Activated T-helper 2 cell treated with anti-CD3 and anti-CD28 coated beads, Interferon-gamma antibody, Interleukin-2, Interleukin-4, amounts not matched to agents 10 μg/mL and 5 μg/mL and 100 μg/mL, durations not matched to agents 14 hours and 24 hours and 36 hours (primary cell): ENCODE results near the gene PMM2. TPM values are rescaled to one million over a fixed set of nuclear protein-coding genes. Genes with fewer than 3 reads are reported as not detected.
"Not testable (repeated sequence)": the region's sequence is repeated elsewhere in the genome, so short reads cannot be mapped to it uniquely, and the experiment has no call there.

Source experiments
- DNase-seq: peaks from one replicate; pipeline ENCODE4 v3.0.0; 2021; ENCODE audit warnings: low spot score
- H3K27ac Mint-ChIP-seq: one replicate; pipeline ENCODE4 v1.8.0; 2021; ENCODE audit warnings: mixed read lengths
- H3K27me3 Mint-ChIP-seq: one replicate; pipeline ENCODE4 v1.8.0; 2021; ENCODE audit warnings: low read depth, mixed read lengths
- H3K36me3 Mint-ChIP-seq: one replicate; pipeline ENCODE4 v1.8.0; 2021; ENCODE audit warnings: low read depth, mixed read lengths
- H3K4me1 Mint-ChIP-seq: one replicate; pipeline ENCODE4 v1.8.0; 2021; ENCODE audit warnings: low read depth, mixed read lengths
- H3K4me3 Mint-ChIP-seq: one replicate; pipeline ENCODE4 v1.8.0; 2021; ENCODE audit warnings: low read depth, mild to moderate bottlenecking, moderate library complexity, mixed read lengths
- H3K9me3 Mint-ChIP-seq: one replicate; pipeline ENCODE4 v1.8.0; 2021; ENCODE audit warnings: mixed read lengths
- intact Hi-C: fragments of 100-400 bp; cut with micrococcal nuclease; formaldehyde crosslinking; loops from one replicate; pipeline ENCODE4 v1.15.1; 2023
- total RNA-seq: library from RNA; stranded (reverse); gene quantifications from 2 replicates; pipeline ENCODE4 v1.2.3, GENCODE V29; 2022

The PMM2 gene
- total RNA-seq, 1 donor from 2014 or later = 67.6 TPM

DNA sequence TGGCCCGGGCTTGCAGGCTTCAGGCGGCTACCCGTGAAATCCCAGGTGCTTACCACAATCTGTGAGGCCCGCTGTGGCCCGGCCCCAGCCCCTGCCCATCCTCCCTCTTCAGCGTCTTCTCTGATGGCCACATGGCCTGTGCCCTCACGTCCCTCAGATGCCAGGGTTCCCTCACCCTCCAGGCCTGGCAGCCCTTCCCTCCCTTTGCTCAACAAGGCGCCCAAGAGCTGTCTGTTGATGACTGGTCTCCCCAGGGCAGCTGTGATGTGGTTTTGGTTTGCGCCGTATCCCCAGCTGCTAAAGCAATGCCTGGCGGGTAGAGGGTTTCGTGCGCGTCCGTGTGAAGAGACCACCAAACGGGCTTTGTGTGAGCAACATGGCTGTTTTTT is 35.1 kb downstream of the PMM2 start:
- Mint-ChIP-seq H3K9me3 (no peaks in the 10 kb centered on the region), H3K36me3 (peaks cover 49% of the 10 kb centered on the region), H3K27ac (peak overlapping the region; percentile 20), H3K4me1 (peaks cover 5% of the 10 kb centered on the region), H3K27me3 (no peaks in the 10 kb centered on the region), H3K4me3 (no peak overlapping the region)
- DNase-seq = no peak
- intact Hi-C loops = no loop called here

DNA sequence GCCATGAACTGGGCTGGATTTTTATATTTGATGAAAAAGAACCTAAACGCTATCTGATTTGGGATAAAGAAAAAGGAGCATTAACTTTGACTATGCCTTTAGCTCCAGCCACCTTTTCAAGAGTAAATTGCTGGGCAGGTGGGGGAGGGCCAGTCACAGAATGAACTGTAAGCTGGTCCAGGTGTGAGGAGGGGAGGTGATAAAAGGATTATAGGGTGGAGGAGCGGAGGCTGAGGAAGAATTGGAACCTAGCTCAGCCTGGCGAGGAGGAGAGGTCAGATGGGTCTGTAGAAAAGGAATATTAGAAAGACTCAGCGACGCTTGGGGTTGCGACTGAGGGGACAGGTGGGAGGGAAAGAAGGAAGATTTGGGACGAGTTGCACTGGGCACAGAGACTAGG is 39.2 kb downstream of the PMM2 start:
- H3K4me1 Mint-ChIP-seq, H3K27me3 Mint-ChIP-seq, H3K4me3 Mint-ChIP-seq, H3K27ac Mint-ChIP-seq, DNase-seq, H3K9me3 Mint-ChIP-seq, intact Hi-C loops: not testable (repeated sequence)
- peaks cover 12% of the 10 kb centered on the region for H3K36me3 Mint-ChIP-seq

DNA sequence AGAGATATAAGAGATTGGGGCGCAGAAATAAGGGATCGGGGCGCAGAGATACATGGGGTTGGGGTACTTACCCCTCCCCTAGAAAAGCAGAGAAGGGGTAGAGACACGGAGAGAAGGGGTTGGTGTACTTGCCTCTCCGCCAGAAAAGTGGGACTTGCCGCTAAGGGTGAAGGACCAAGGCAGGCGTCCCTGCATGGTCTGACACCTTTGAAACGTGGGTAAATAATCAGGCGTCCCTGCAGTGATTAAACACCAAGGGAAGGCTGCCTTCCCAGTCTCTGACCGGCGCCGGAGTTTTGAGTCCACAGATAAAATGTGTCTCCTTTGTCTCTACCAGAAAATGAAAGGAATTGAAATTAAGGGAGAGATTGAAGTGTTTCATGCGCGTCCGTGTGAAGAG is 40.0 kb downstream of the PMM2 start:
- H3K4me1 Mint-ChIP-seq, DNase-seq, H3K27ac Mint-ChIP-seq, H3K36me3 Mint-ChIP-seq, intact Hi-C loops, H3K27me3 Mint-ChIP-seq, H3K9me3 Mint-ChIP-seq, H3K4me3 Mint-ChIP-seq: not testable (repeated sequence)

DNA sequence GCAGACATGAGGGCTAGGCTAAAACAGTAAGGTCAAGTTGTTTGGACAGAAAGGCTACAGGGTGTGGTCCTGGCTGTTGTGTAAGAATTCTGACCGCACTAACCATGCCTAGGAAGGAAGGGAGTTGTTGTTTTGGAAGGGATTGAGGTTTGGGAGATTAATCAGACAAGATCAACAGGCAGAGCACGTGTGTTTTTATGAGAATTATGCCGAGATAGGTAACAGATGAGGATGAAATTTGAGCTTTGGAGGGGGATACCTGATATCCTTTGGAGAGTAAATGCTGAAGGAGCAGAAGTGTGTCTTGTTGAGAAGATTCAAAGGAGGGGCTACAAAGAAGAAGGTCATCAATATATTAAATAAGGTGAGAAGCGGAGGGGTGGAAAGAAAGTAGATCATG is 44.4 kb downstream of the PMM2 start:
- DNase-seq, H3K4me3 Mint-ChIP-seq, H3K4me1 Mint-ChIP-seq, intact Hi-C loops, H3K27me3 Mint-ChIP-seq, H3K9me3 Mint-ChIP-seq, H3K27ac Mint-ChIP-seq: not testable (repeated sequence)
- H3K36me3 Mint-ChIP-seq = peaks cover 13% of the 10 kb centered on the region

DNA sequence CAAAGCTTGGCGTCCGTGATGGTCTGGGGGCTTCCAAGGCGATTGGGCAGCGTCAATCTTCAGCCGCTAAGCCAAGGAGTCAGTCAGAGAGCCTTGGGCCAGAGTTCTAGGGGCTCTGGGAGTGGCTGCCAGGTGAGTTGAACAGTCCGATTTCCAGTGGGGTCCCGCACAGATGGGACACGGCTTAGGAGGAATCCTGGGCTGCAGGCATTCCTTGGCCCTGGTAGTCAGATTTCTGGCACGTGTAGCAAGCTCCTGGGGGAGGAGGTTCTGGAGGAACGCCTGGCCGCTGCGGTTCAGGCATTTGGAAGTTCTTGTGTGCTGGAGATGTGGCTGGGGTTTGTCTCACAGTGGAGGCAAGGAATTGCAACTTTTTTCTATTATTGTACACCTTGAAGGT is 45.7 kb downstream of the PMM2 start:
- H3K27ac Mint-ChIP-seq, DNase-seq, H3K9me3 Mint-ChIP-seq, intact Hi-C loops, H3K4me1 Mint-ChIP-seq, H3K27me3 Mint-ChIP-seq, H3K4me3 Mint-ChIP-seq: not testable (repeated sequence)
- H3K36me3 Mint-ChIP-seq = peaks cover 21% of the 10 kb centered on the region

DNA sequence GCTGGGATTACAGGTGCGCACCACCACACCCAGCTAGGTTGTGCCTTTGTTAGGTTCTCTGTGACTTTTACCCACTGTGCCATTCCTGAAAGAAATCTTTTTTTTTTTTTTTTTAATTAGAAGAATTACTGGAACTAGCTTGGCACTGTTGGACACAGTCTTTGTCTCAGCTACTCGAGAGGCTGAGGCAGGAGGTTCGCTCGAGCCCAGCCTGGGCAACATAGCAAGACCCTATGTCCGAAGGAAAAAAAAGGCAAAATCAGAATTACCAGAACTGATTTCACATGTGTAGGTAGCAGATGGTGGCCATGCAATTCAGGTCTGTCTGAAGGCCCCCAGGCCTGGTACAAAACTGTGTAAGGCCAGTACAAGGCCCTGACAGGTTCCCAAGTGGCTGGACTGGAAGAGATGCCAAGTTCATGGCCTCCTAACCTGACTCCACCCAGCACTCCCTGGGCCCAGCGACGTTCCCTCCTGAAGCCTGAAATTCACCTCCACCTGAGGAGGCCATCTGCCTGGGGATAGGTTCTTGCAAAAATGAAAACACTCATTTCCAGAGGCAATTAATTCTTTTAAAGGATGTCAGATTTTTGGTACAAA is 48.2 kb downstream of the PMM2 start:
- intact Hi-C loops = no loop called here
- Mint-ChIP-seq H3K27me3 (no peaks in the 10 kb centered on the region), H3K9me3 (no peaks in the 10 kb centered on the region), H3K36me3 (peaks cover 37% of the 10 kb centered on the region), H3K4me3 (no peak overlapping the region), H3K27ac (no peak overlapping the region), H3K4me1 (peaks cover 13% of the 10 kb centered on the region)
- DNase-seq = no peak

DNA sequence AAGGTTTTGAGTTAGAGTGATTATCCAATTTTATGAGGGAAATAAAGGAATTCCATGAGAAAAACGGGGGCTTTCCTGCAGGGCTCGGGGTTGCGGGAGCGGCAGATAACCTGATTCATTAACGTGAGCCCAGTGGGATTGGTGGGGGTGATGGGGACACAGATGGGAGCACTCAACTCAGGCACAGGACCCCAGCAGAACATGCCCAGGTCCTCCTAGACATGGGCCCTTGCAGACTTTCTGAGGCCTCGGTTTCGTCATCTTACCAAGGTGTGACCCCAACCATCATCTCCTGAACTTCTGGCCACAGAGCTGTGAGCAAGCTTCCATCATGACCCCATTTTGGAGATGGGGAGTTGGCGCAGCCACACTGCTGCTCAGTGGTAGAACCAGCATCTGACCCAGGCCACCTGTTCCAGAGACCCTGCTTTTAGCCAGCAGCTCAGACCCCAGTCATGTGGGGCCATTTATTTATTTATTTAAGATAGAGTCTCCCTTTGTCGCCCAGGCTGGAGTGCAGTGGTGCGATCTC is 48.8 kb downstream of the PMM2 start:
- H3K4me1 Mint-ChIP-seq = peaks cover 15% of the 10 kb centered on the region
- no peaks in the 10 kb centered on the region for H3K9me3 Mint-ChIP-seq
- H3K27me3 Mint-ChIP-seq = no peaks in the 10 kb centered on the region
- H3K27ac Mint-ChIP-seq = no peak overlapping the region
- no peak overlapping the region for H3K4me3 Mint-ChIP-seq
- no peak for DNase-seq
- intact Hi-C loops = no loop called here
- H3K36me3 Mint-ChIP-seq = peaks cover 42% of the 10 kb centered on the region

DNA sequence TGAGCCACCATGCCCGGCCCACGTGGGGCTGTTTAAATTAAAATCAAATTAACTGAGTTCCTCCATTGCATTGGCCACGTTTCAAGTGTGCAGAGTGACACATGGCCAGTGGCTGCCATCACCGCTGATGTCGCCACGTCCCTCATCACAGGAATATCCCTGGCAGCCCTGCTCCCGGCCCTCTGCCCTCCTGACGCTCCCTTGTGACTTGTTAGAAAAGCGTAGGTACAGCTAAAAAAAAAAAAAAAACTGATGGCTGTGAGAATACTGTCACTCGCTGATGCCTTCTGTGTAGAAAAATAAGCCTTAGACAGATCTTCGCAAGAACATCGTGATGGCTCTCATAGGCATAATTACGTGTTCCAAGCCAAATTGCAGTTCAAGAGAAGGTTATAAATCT is 49.5 kb downstream of the PMM2 start:
- intact Hi-C loops = no loop called here
- Mint-ChIP-seq H3K4me3 (no peak overlapping the region), H3K36me3 (peaks cover 48% of the 10 kb centered on the region), H3K9me3 (no peaks in the 10 kb centered on the region), H3K4me1 (peaks cover 16% of the 10 kb centered on the region), H3K27me3 (no peaks in the 10 kb centered on the region), H3K27ac (no peak overlapping the region)
- no peak for DNase-seq

DNA sequence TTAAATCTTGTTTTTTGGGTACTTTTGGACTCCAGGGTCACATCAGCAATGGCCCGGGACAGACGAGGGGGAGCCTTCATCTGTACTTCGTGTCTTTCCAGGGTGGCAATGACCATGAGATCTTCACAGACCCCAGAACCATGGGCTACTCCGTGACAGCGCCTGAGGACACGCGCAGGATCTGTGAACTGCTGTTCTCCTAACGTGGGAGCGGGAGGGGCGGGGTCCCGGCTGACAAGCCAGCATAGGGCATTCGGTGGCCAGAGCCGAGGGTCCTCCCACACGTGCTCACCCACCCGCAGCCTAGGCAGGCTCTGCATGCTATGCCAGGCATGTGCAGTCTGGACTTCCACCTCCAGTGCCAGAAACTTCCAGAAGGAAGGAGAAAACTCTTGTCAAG is 50.0 kb downstream of the PMM2 start:
- H3K27ac Mint-ChIP-seq = no peak overlapping the region
- H3K36me3 Mint-ChIP-seq = peaks cover 50% of the 10 kb centered on the region
- H3K4me3 Mint-ChIP-seq = no peak overlapping the region
- peaks cover 16% of the 10 kb centered on the region for H3K4me1 Mint-ChIP-seq
- DNase-seq = no peak
- no peaks in the 10 kb centered on the region for H3K9me3 Mint-ChIP-seq
- H3K27me3 Mint-ChIP-seq = no peaks in the 10 kb centered on the region
- intact Hi-C loops = no loop called here

DNA sequence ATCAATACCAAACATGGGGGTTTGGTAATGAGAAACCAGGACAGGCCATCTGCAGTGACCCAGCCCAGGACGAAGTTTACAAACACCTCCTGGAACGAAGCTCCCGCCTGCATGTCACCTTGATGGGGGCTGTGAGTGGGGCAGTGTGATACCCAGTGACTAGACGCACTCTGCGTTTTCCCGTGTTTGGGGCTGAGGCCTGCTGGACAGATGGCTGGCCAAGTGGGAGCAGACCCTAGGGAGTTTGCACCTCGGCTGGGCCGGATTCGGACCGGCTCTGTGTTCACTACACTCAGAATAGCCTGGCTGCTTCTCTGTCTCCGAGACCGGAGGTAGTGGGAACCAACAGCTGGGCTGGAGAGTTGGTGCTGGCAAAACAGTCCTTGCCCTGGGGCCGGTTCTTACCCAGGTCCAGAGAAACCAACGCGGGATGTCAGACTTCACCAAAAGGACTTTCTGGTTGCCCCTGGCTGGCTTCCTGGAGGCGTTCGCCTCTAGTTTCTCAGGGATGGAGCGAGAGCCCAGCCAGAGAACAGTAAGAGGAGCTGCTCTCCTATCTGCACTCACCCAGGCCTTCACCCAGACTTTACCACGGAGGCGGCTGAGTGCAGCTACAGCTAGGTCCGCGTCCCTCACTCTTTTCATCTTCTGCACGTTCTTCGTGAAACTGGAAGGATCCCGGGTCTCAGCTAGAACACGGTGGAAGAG is 50.7 kb downstream of the PMM2 start:
- DNase-seq = no peak
- intact Hi-C loops = no loop called here
- Mint-ChIP-seq H3K4me3 (no peak overlapping the region), H3K9me3 (no peaks in the 10 kb centered on the region), H3K27me3 (no peaks in the 10 kb centered on the region), H3K36me3 (peaks cover 56% of the 10 kb centered on the region), H3K4me1 (peaks cover 22% of the 10 kb centered on the region), H3K27ac (no peak overlapping the region)

DNA sequence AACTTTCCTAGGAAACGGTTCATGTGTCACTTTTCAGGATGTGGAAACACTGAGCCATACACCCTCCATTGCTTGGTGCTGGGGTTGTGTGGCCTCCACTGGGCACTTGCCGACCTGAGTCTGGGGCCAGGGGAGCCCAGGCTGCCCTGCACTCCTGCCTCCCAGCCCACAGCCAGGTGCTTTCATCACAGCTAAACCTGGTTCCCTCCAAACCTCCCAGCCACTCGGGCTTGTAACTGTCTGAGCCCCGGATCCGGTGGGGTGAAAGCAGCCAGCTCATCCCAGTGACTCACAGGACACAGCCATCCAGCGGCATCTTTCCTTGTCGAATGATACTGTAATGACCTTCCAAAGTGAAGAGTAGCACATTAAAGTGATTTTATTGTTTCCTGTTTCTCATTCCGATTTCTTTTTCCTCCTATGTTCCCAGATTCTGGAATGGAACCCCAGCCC is 51.3 kb downstream of the PMM2 start:
- intact Hi-C loops = no loop called here
- peaks cover 56% of the 10 kb centered on the region for H3K36me3 Mint-ChIP-seq
- H3K27ac Mint-ChIP-seq = no peak overlapping the region
- no peaks in the 10 kb centered on the region for H3K9me3 Mint-ChIP-seq
- no peaks in the 10 kb centered on the region for H3K27me3 Mint-ChIP-seq
- peaks cover 24% of the 10 kb centered on the region for H3K4me1 Mint-ChIP-seq
- no peak for DNase-seq
- no peak overlapping the region for H3K4me3 Mint-ChIP-seq

DNA sequence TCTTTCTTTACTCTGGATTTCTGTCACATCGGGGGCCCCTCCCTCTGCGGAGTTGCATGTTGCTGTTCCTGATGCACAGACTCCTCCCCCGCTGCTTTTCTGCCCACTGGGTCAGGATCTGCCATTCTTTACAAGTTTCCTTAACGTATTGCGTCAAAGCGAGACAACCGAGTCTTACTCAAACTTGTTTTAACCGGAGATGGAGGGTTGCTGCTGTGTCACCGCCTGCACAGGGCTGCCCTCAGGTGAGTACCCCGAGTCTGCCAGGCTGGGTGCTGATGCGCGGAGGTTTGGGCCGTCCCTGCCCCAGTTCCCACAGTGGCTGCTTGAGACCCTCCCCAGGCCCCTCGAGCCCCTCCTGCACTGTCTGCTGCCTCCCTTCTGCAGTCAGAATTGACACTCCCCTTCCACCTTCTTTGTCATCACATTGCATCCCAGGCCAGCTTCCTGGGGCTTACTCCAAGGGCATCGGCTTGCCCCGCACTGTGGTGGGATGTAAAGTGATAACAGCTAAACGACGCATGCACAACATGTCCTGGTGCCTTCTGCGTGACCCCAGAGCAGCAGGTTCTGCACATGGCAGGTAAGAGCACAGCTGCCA is 51.9 kb downstream of the PMM2 start:
- H3K9me3 Mint-ChIP-seq = no peaks in the 10 kb centered on the region
- intact Hi-C loops = no loop called here
- no peak overlapping the region for H3K4me3 Mint-ChIP-seq
- H3K4me1 Mint-ChIP-seq = peaks cover 24% of the 10 kb centered on the region
- no peaks in the 10 kb centered on the region for H3K27me3 Mint-ChIP-seq
- H3K36me3 Mint-ChIP-seq = peaks cover 59% of the 10 kb centered on the region
- DNase-seq = no peak
- H3K27ac Mint-ChIP-seq = peak overlapping the region; percentile 33

DNA sequence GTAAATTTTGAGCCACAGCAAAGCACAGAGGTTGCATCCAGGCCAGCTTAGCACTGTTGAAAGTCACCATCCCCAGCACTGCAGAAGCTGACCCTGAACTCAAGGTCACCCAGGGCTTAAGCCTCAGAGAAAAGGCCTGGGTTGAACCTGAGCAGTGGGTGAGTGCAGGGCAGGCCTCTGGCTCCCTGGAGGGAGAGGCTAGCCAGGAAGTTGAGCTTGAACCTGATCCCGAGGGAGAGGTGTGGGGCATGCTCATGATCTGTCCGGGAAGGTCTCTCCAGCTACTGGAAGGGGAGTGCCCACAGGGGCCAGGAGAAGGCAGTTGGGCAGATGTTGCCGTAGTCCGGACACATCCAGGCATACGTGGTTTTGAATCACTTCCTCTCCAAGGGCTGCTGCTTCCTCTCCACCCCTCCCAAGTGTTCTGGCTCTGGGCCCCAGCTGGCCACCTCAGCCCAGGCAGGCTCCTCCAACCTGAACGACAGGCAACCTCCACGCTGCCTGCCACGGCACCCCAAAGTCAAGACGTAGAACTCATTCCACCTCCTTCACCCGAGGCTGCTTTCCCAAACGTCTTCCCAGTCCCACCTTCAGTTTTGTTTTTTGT is 52.7 kb downstream of the PMM2 start:
- Mint-ChIP-seq H3K27me3 (no peaks in the 10 kb centered on the region), H3K4me1 (peaks cover 24% of the 10 kb centered on the region), H3K27ac (peak overlapping the region; percentile 83), H3K4me3 (no peak overlapping the region), H3K36me3 (peaks cover 60% of the 10 kb centered on the region), H3K9me3 (no peaks in the 10 kb centered on the region)
- intact Hi-C loops = no loop called here
- DNase-seq = no peak
